ENCODE data around the gene ALB.
"Not testable (repeated sequence)": the region's sequence is repeated elsewhere in the genome, so short reads cannot be mapped to it uniquely, and the experiment has no call there.

ALB gene

GRCh38 chr4:73404042-73404441, at the start of gene ALB:
Gene ALB (plus strand): TSS chr4:73404287. CDS start chr4:73404328, 41 bp downstream.
- no peaks in the 10 kb centered on the region for H3K4me1 Mint-ChIP-seq (ENCODE audit: low read depth)
- no peak within 1 kb of the TSS for H3K4me3 Mint-ChIP-seq
- no peaks in the 10 kb centered on the region for H3K9me3 Mint-ChIP-seq
- H3K36me3 Mint-ChIP-seq (ENCODE audit: low read depth): no peaks in the 10 kb centered on the region
- no peaks in the 10 kb centered on the region for H3K27me3 Mint-ChIP-seq
- H3K27ac Mint-ChIP-seq: no peak within 1 kb of the TSS
- intact Hi-C loops (cut with micrococcal nuclease): no loop called here

GRCh38 chr4:73357174-73357573, 46.9 kb upstream of the ALB start:
- H3K27ac Mint-ChIP-seq; H3K4me3 Mint-ChIP-seq; H3K36me3 Mint-ChIP-seq (ENCODE audit: low read depth); H3K4me1 Mint-ChIP-seq (ENCODE audit: low read depth); H3K27me3 Mint-ChIP-seq; intact Hi-C loops (cut with micrococcal nuclease): not testable (repeated sequence)
- peaks cover 48% of the 10 kb centered on the region for H3K9me3 Mint-ChIP-seq

GRCh38 chr4:73369506-73370199, 34.4 kb upstream of the ALB start:
- H3K4me1 Mint-ChIP-seq (ENCODE audit: low read depth); H3K4me3 Mint-ChIP-seq; intact Hi-C loops (cut with micrococcal nuclease); H3K9me3 Mint-ChIP-seq; H3K36me3 Mint-ChIP-seq (ENCODE audit: low read depth); H3K27ac Mint-ChIP-seq; H3K27me3 Mint-ChIP-seq: not testable (repeated sequence)

GRCh38 chr4:73375328-73375741, 28.8 kb upstream of the ALB start:
- H3K36me3 Mint-ChIP-seq (ENCODE audit: low read depth): no peaks in the 10 kb centered on the region
- intact Hi-C loops (cut with micrococcal nuclease): no loop called here

GRCh38 chr4:73376251-73376650, 27.8 kb upstream of the ALB start:
- H3K4me1 Mint-ChIP-seq (ENCODE audit: low read depth): no peaks in the 10 kb centered on the region
- H3K4me3 Mint-ChIP-seq: no peak overlapping the region
- intact Hi-C loops (cut with micrococcal nuclease): no loop called here
- no peaks in the 10 kb centered on the region for H3K27me3 Mint-ChIP-seq
- no peaks in the 10 kb centered on the region for H3K36me3 Mint-ChIP-seq (ENCODE audit: low read depth)
- H3K27ac Mint-ChIP-seq: no peak overlapping the region
- no peaks in the 10 kb centered on the region for H3K9me3 Mint-ChIP-seq

More at GRCh38 chr4:73375328-73375741, 28.8 kb upstream of the ALB start:
- H3K9me3 Mint-ChIP-seq: no peaks in the 10 kb centered on the region
- H3K4me3 Mint-ChIP-seq: no peak overlapping the region
- no peaks in the 10 kb centered on the region for H3K27me3 Mint-ChIP-seq
- H3K27ac Mint-ChIP-seq: no peak overlapping the region
- no peaks in the 10 kb centered on the region for H3K4me1 Mint-ChIP-seq (ENCODE audit: low read depth)

GRCh38 chr4:73376976-73377375, 27.1 kb upstream of the ALB start:
- Mint-ChIP-seq H3K27me3 (no peaks in the 10 kb centered on the region), H3K27ac (no peak overlapping the region), H3K4me3 (no peak overlapping the region), H3K36me3 (ENCODE audit: low read depth) (no peaks in the 10 kb centered on the region), H3K9me3 (no peaks in the 10 kb centered on the region), H3K4me1 (ENCODE audit: low read depth) (no peaks in the 10 kb centered on the region)
- intact Hi-C loops (cut with micrococcal nuclease): no loop called here

GRCh38 chr4:73378887-73379286, 25.2 kb upstream of the ALB start:
- H3K36me3 Mint-ChIP-seq (ENCODE audit: low read depth): no peaks in the 10 kb centered on the region
- intact Hi-C loops (cut with micrococcal nuclease): no loop called here
- no peaks in the 10 kb centered on the region for H3K4me1 Mint-ChIP-seq (ENCODE audit: low read depth)
- no peak overlapping the region for H3K27ac Mint-ChIP-seq
- no peak overlapping the region for H3K4me3 Mint-ChIP-seq
- no peaks in the 10 kb centered on the region for H3K27me3 Mint-ChIP-seq
- H3K9me3 Mint-ChIP-seq: no peaks in the 10 kb centered on the region

GRCh38 chr4:73379946-73380345, 24.1 kb upstream of the ALB start:
- Mint-ChIP-seq H3K9me3 (no peaks in the 10 kb centered on the region), H3K27ac (no peak overlapping the region), H3K4me1 (ENCODE audit: low read depth) (no peaks in the 10 kb centered on the region), H3K4me3 (no peak overlapping the region), H3K36me3 (ENCODE audit: low read depth) (no peaks in the 10 kb centered on the region), H3K27me3 (no peaks in the 10 kb centered on the region)
- intact Hi-C loops (cut with micrococcal nuclease): no loop called here

- Mint-ChIP-seq H3K4me3 (no peak overlapping the region), H3K27me3 (no peaks in the 10 kb centered on the region), H3K36me3 (ENCODE audit: low read depth) (no peaks in the 10 kb centered on the region), H3K27ac (no peak overlapping the region), H3K4me1 (ENCODE audit: low read depth) (no peaks in the 10 kb centered on the region), H3K9me3 (peaks cover 6% of the 10 kb centered on the region)
- intact Hi-C loops (cut with micrococcal nuclease): no loop called here
Measured at GRCh38 chr4:73381214-73381613, 22.9 kb upstream of the ALB start.

GRCh38 chr4:73383452-73383851, 20.6 kb upstream of the ALB start:
- H3K4me1 Mint-ChIP-seq (ENCODE audit: low read depth): no peaks in the 10 kb centered on the region
- peaks cover 10% of the 10 kb centered on the region for H3K9me3 Mint-ChIP-seq
- H3K27ac Mint-ChIP-seq: no peak overlapping the region
- intact Hi-C loops (cut with micrococcal nuclease): no loop called here
- H3K4me3 Mint-ChIP-seq: no peak overlapping the region
- H3K27me3 Mint-ChIP-seq: no peaks in the 10 kb centered on the region
- no peaks in the 10 kb centered on the region for H3K36me3 Mint-ChIP-seq (ENCODE audit: low read depth)

- intact Hi-C loops (cut with micrococcal nuclease): no loop called here
- no peak overlapping the region for H3K4me3 Mint-ChIP-seq
- no peak overlapping the region for H3K27ac Mint-ChIP-seq
- peaks cover 15% of the 10 kb centered on the region for H3K9me3 Mint-ChIP-seq
- no peaks in the 10 kb centered on the region for H3K27me3 Mint-ChIP-seq
- no peaks in the 10 kb centered on the region for H3K4me1 Mint-ChIP-seq (ENCODE audit: low read depth)
- no peaks in the 10 kb centered on the region for H3K36me3 Mint-ChIP-seq (ENCODE audit: low read depth)
Measured at GRCh38 chr4:73387552-73387951, 16.5 kb upstream of the ALB start.

- Mint-ChIP-seq H3K36me3 (ENCODE audit: low read depth) (no peaks in the 10 kb centered on the region), H3K4me3 (no peak overlapping the region), H3K9me3 (peaks cover 15% of the 10 kb centered on the region), H3K27me3 (no peaks in the 10 kb centered on the region), H3K4me1 (ENCODE audit: low read depth) (no peaks in the 10 kb centered on the region), H3K27ac (no peak overlapping the region)
- intact Hi-C loops (cut with micrococcal nuclease): no loop called here
Measured at GRCh38 chr4:73388887-73389286, 15.2 kb upstream of the ALB start.

GRCh38 chr4:73389663-73390062, 14.4 kb upstream of the ALB start:
- H3K27ac Mint-ChIP-seq; H3K4me3 Mint-ChIP-seq; H3K4me1 Mint-ChIP-seq (ENCODE audit: low read depth); intact Hi-C loops (cut with micrococcal nuclease); H3K36me3 Mint-ChIP-seq (ENCODE audit: low read depth); H3K27me3 Mint-ChIP-seq: not testable (repeated sequence)
- H3K9me3 Mint-ChIP-seq: peaks cover 15% of the 10 kb centered on the region

- Mint-ChIP-seq H3K27ac (no peak overlapping the region), H3K27me3 (no peaks in the 10 kb centered on the region), H3K4me1 (ENCODE audit: low read depth) (no peaks in the 10 kb centered on the region), H3K4me3 (no peak overlapping the region), H3K36me3 (ENCODE audit: low read depth) (no peaks in the 10 kb centered on the region), H3K9me3 (peaks cover 5% of the 10 kb centered on the region)
- intact Hi-C loops (cut with micrococcal nuclease): no loop called here
Measured at GRCh38 chr4:73391774-73392173, 12.3 kb upstream of the ALB start.

- intact Hi-C loops (cut with micrococcal nuclease): no loop called here
- H3K4me1 Mint-ChIP-seq (ENCODE audit: low read depth): no peaks in the 10 kb centered on the region
- H3K9me3 Mint-ChIP-seq: peaks cover 5% of the 10 kb centered on the region
- no peak overlapping the region for H3K27ac Mint-ChIP-seq
- no peaks in the 10 kb centered on the region for H3K36me3 Mint-ChIP-seq (ENCODE audit: low read depth)
- no peak overlapping the region for H3K4me3 Mint-ChIP-seq
- no peaks in the 10 kb centered on the region for H3K27me3 Mint-ChIP-seq
Measured at GRCh38 chr4:73392936-73393335, 11.2 kb upstream of the ALB start.

Data from dendritic cell treated with granulocyte-macrophage colony-stimulating factor and Interleukin-4, amounts not matched to agents 40 ng/mL and 50 ng/mL, for 4 days (primary cell).